Cardiac fibroblast (primary cell): ENCODE results near the gene LBHD1.
"Not testable (repeated sequence)": the region's sequence is repeated elsewhere in the genome, so short reads cannot be mapped to it uniquely, and the experiment has no call there.

Experiments used
- DNase-seq, 2 donors: peaks; one replicate each; pipeline versions ENCODE4 v3.0.0 to v3.0.0-alpha.2; 2010; ENCODE audit warnings: low read depth in 2 of 2
- H3K4me3 ChIP-seq, 2 donors: replicated peaks in 1 of 2; 1 replicate in 1 of 2; 2 replicates in 1 of 2; pipeline ENCODE4 v1.5.1; 2011; ENCODE audit warnings: low read depth in 2 of 2, low read length in 2 of 2, mild to moderate bottlenecking in 2 of 2, moderate library complexity in 1 of 2
- CTCF ChIP-seq: IDR thresholded peaks from one replicate; pipeline ENCODE4 v1.5.1; 2011; ENCODE audit warnings: low read depth, mild to moderate bottlenecking, low read length, inconsistent platforms

Gene LBHD1

GRCh38 chr11:62664405-62665074 lies 7.5 kb downstream of the LBHD1 start:
- peak; percentile 52 to 57 for DNase-seq
- no peak for TF ChIP-seq CTCF
- peak overlapping the region; percentile 60 to 84 for H3K4me3 ChIP-seq

- TF ChIP-seq CTCF = no peak
- no peak overlapping the region for H3K4me3 ChIP-seq
- no peak for DNase-seq
These were observed 15.2 kb downstream of the LBHD1 start for GRCh38 chr11:62656796-62657429.

- no peak for TF ChIP-seq CTCF
- H3K4me3 ChIP-seq = no peak overlapping the region
- no peak for DNase-seq
These were observed 17.8 kb downstream of the LBHD1 start for GRCh38 chr11:62654297-62654696.

GRCh38 chr11:62652161-62653006 lies 19.7 kb downstream of the LBHD1 start:
- H3K4me3 ChIP-seq = peak overlapping the region; percentile 78 to 87
- DNase-seq = peak in 1 of 2 donors; percentile 9
- TF ChIP-seq CTCF = no peak

GRCh38 chr11:62650283-62650682 lies 21.8 kb downstream of the LBHD1 start:
- H3K4me3 ChIP-seq = not testable (repeated sequence)

GRCh38 chr11:62649486-62649885 lies 22.6 kb downstream of the LBHD1 start:
- H3K4me3 ChIP-seq = no peak overlapping the region
- no peak for TF ChIP-seq CTCF
- DNase-seq = no peak

More at GRCh38 chr11:62650283-62650682, 21.8 kb downstream of the LBHD1 start:
- not testable (repeated sequence) for DNase-seq

- H3K4me3 ChIP-seq = no peak overlapping the region
- TF ChIP-seq CTCF = no peak
- no peak for DNase-seq
These were observed 23.1 kb downstream of the LBHD1 start for GRCh38 chr11:62648967-62649364.
